ENCODE data around the gene PPP2R2B. TPM values are rescaled to one million over a fixed set of nuclear protein-coding genes. Genes with fewer than 3 reads are reported as not detected.

The PPP2R2B gene
- total RNA-seq, 6 experiments from 2014 or later = 0.15 to 0.77 (median 0.27) TPM

- Histone ChIP-seq H3K9me3 (no peaks in the 10 kb centered on the region), H3K27ac (no peak overlapping the region), H3K4me3 (no peak overlapping the region), H3K36me3 (no peaks in the 10 kb centered on the region), H3K27me3 (no peaks in the 10 kb centered on the region), H3K4me1 (no peaks in the 10 kb centered on the region)
- DNase-seq (no peak), ATAC-seq (no peak)
- TF ChIP-seq, protein P1, sequence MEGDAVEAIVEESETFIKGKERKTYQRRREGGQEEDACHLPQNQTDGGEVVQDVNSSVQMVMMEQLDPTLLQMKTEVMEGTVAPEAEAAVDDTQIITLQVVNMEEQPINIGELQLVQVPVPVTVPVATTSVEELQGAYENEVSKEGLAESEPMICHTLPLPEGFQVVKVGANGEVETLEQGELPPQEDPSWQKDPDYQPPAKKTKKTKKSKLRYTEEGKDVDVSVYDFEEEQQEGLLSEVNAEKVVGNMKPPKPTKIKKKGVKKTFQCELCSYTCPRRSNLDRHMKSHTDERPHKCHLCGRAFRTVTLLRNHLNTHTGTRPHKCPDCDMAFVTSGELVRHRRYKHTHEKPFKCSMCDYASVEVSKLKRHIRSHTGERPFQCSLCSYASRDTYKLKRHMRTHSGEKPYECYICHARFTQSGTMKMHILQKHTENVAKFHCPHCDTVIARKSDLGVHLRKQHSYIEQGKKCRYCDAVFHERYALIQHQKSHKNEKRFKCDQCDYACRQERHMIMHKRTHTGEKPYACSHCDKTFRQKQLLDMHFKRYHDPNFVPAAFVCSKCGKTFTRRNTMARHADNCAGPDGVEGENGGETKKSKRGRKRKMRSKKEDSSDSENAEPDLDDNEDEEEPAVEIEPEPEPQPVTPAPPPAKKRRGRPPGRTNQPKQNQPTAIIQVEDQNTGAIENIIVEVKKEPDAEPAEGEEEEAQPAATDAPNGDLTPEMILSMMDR (IDR thresholded peaks at IDR 0.05) = no peak
- no peak for TF ChIP-seq POLR2A (IDR thresholded peaks at IDR 0.05)
- WGBS (ENCODE audit: insufficient coverage, low coverage, low lambda C conversion rate, missing lambda C conversion rate) = 87% methylated on average over 3 of the region's 7 CpGs
- intact Hi-C loops (cut with DNase I) = no loop called here
Measured at GRCh38 chr5:146653560-146653959, 225.0 kb downstream of the PPP2R2B start.

GRCh38 chr5:146652547-146652946, 226.0 kb downstream of the PPP2R2B start:
- no peak overlapping the region for H3K4me3 ChIP-seq
- intact Hi-C loops (cut with DNase I) = no loop called here
- no peaks in the 10 kb centered on the region for H3K36me3 ChIP-seq
- WGBS (ENCODE audit: insufficient coverage, low coverage, low lambda C conversion rate, missing lambda C conversion rate) = 83% methylated on average over 1 of the region's 1 CpG
- no peak overlapping the region for H3K27ac ChIP-seq
- no peaks in the 10 kb centered on the region for H3K27me3 ChIP-seq
- DNase-seq = no peak
- no peaks in the 10 kb centered on the region for H3K9me3 ChIP-seq
- no peaks in the 10 kb centered on the region for H3K4me1 ChIP-seq
- no peak for ATAC-seq
- TF ChIP-seq POLR2A (IDR thresholded peaks at IDR 0.05) = no peak
- TF ChIP-seq, protein P1 (IDR thresholded peaks at IDR 0.05) = no peak

DNA sequence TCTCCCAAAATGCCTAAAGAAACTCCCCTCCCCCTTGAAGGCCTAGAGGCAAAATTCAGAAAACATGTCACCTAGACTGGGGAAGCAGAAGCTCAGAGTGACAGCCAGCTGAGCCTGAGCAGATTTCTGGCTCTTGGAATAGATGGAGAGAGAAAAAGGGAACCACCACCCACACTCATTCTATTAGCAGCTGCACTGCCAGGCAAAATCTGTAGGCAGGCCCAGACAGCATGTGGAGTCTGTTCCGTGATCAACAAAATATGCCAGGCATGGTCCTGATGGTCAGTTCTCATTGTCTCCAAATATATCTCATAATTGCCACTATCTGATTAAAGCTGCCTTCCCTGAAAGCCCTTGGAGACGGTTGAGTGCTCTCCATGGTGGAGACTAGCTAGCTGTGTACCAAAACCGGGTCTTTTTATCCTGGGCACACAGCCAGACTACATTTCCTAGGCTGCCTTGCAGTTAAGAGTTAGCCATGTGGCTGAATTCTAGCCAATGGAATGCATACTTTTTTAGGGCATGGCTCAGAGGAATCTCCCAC, 230.8 kb downstream of the PPP2R2B start:
- H3K4me1 ChIP-seq = peaks cover 0 to 17% (median 0%) of the 10 kb centered on the region in 4 donors
- no peak overlapping the region for H3K27ac ChIP-seq
- no peak for ATAC-seq
- no peak overlapping the region for H3K4me3 ChIP-seq
- 47% methylated on average over 2 of the region's 3 CpGs for WGBS (ENCODE audit: insufficient coverage, low coverage, low lambda C conversion rate, missing lambda C conversion rate)
- intact Hi-C loops (cut with DNase I) = no loop called here
- no peak for DNase-seq
- no peaks in the 10 kb centered on the region for H3K9me3 ChIP-seq
- TF ChIP-seq, protein P1 (IDR thresholded peaks at IDR 0.05) = no peak
- TF ChIP-seq POLR2A (IDR thresholded peaks at IDR 0.05) = no peak
- no peaks in the 10 kb centered on the region for H3K36me3 ChIP-seq
- H3K27me3 ChIP-seq = no peaks in the 10 kb centered on the region

DNA sequence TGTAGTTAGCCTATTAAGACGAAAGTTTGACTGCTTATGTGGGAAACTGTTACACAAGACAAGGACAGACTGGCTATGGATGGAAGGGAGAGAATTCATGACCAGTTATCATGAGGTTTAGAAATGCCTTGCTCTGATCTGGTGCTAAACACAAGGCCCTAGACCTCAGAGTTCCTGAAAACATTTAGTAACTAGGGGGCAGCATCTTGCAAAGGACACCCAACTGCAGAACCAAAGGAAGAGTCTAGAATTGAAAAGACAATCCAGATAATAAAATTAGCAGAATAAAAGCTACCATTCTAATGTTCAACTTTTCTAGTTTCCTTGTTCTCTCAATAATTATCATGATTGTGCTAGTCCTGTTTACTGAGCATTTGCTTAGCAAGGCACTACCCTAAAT, 232.1 kb downstream of the PPP2R2B start:
- ATAC-seq (no peak), DNase-seq (no peak)
- Histone ChIP-seq H3K9me3 (no peaks in the 10 kb centered on the region), H3K27ac (no peak overlapping the region), H3K4me1 (peaks cover 0 to 17% (median 0%) of the 10 kb centered on the region in 4 donors), H3K4me3 (no peak overlapping the region), H3K36me3 (no peaks in the 10 kb centered on the region), H3K27me3 (no peaks in the 10 kb centered on the region)
- intact Hi-C loops (cut with DNase I) = no loop called here
- WGBS (ENCODE audit: insufficient coverage, low coverage, low lambda C conversion rate, missing lambda C conversion rate) = 54% methylated on average over 1 of the region's 1 CpG
- TF ChIP-seq, protein P1 (IDR thresholded peaks at IDR 0.05) = no peak
- TF ChIP-seq POLR2A (IDR thresholded peaks at IDR 0.05) = no peak
